Muscle of leg (tissue), 11 donors: Measurements from ENCODE around the gene MBLAC2. TPM values are rescaled to one million over a fixed set of nuclear protein-coding genes. Genes with fewer than 3 reads are reported as not detected.

Experiments used
- DNase-seq: peaks from one replicate; pipeline ENCODE4 v3.0.0; 2013
- H3K27ac ChIP-seq: one replicate; pipeline ENCODE4 v1.5.1; 2013; ENCODE audit warnings: mild to moderate bottlenecking, low read length, control low read depth
- H3K27me3 ChIP-seq: one replicate; pipeline ENCODE4 v1.6.1; 2013; ENCODE audit warnings: low read length; ENCODE audit not compliant: control insufficient read depth, insufficient read depth
- H3K36me3 ChIP-seq: one replicate; pipeline ENCODE4 v1.6.1; 2013; ENCODE audit warnings: low read length; ENCODE audit not compliant: control insufficient read depth, insufficient read depth
- H3K4me1 ChIP-seq: one replicate; pipeline ENCODE4 v1.6.1; 2013; ENCODE audit warnings: low read length; ENCODE audit not compliant: control insufficient read depth, insufficient read depth
- H3K4me3 ChIP-seq: one replicate; pipeline ENCODE4 v1.5.1; 2013; ENCODE audit warnings: low read length, control low read depth
- H3K9me3 ChIP-seq: replicated peaks from 2 replicates; pipeline ENCODE4 v1.6.1; 2013; ENCODE audit warnings: low read depth, low read length; ENCODE audit not compliant: control insufficient read depth
- WGBS: methylation state at CpG from one replicate; pipeline ENCODE4 v1.1.5; 2013; ENCODE audit warnings: missing lambda C conversion rate; ENCODE audit not compliant: insufficient coverage; 5-methylcytosine and 5-hydroxymethylcytosine counted together
- polyA plus RNA-seq, 8 donors: library from polyadenylated mRNA; unstranded; fragments of 120-200 nt; gene quantifications; one replicate each; pipeline versions ENCODE4 v1.2.1 to v1.2.3, GENCODE V29; 2013; ENCODE audit warnings: inconsistent platforms in 1 of 8, low replicate concordance in 1 of 8; ENCODE audit not compliant: insufficient read length in 8 of 8, insufficient read depth in 1 of 8
- total RNA-seq: library from RNA; stranded (reverse); fragments of 120-200 nt; gene quantifications from one replicate; pipeline ENCODE4 v1.2.4, GENCODE V29; 2013

The MBLAC2 gene
- total and polyA plus RNA-seq, 9 donors: 3.1 to 6.4 (median 4.8) TPM

DNA sequence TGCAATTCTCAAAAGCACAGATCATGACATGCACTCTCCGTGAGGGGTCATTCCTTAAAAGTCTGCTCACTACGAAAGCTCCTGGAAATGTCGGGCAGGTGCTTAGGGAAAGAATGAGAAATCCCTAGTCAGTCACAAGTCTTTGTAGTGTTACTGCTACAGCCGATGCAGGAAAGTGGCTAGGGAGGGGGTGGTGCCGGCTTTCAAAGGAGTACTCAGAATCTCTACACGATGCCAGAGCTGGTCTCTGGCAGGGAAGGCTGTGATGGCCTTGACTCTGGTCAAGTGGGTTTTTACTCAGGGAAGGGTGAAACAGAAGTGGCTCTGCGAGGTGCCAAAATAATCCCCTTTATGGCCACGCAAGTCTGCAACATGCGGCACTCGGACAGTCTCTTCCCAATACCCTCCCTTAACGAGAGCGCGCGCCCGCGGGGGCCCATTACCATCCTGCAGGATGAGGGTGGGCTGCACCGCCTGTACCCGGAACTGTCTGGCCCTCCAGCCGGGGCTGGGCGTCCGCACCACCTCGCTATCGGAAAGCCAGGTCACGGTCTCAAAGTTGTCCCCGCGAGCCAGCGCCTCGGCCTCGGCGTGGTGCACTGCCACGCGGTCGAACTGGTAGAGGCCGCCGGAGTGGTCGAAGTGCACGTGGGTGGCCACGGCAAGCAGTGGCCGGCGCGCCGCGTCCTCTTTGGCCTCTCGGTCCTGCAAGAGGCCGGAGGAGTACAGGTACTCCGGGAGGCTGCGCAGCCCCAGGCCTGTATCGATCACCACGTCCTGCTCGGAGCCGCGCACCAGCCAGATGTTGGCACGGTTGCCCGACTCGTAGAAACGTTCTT is 956 bp downstream of the MBLAC2 start:
- Histone ChIP-seq H3K27ac (peak overlapping the region; percentile 82), H3K4me3 (peak overlapping the region; percentile 93), H3K4me1 (peaks cover 10% of the 10 kb centered on the region), H3K36me3 (no peaks in the 10 kb centered on the region), H3K9me3 (peaks cover 3% of the 10 kb centered on the region), H3K27me3 (no peaks in the 10 kb centered on the region)
- WGBS: under 1% methylated on average over 55 of the region's 56 CpGs
- peak; percentile 34 for DNase-seq

DNA sequence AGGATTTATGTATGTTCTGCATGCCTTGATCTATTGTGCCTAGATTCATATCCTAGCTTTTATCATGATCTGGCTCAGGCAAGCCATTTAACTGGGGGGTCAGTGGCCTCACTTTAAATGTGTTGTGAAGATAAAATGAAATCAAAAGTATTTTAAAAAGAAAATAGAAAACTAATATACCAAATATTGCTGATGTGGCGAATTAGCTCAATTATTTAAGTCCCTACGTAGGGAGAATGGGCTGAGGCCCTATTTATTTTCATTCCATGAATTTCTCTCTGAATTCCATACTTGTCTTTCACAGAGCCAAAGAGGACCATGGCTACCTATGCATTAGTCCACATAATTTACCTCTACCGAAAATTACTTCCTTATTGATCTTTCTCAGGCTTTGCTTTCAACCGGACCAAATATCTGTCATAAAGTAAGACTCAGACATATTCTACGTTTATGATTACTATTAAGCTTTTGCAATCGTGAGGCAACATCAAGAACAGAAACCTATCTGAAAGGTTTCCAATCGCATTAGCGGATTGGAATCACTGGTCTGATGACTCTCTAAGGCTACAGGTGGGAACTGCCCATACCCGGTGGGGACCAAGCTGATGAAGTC is 1.7 kb downstream of the MBLAC2 start:
- Histone ChIP-seq H3K27me3 (no peaks in the 10 kb centered on the region), H3K36me3 (no peaks in the 10 kb centered on the region), H3K4me1 (peaks cover 10% of the 10 kb centered on the region), H3K27ac (no peak overlapping the region), H3K4me3 (peak overlapping the region; percentile 93), H3K9me3 (peaks cover 3% of the 10 kb centered on the region)
- no peak for DNase-seq
- 8% methylated on average over 2 of the region's 9 CpGs for WGBS

DNA sequence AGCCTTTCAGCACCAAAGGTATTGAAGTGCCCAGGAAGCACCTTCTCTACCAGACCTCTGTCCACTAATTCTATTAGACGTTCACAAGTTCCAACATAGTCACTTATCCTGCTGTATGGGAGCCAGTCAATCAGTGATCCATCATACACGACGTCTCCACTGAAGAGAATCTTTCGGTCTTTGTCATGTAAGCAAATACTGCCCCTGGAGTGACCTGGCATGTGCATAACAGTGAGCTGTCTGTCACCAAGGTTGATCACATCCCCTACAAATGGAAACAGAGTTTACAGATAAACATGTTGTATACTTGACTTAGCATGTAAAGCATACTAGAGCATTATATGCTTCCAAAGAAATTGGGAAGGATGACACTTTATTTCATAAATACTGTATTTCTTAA is 13.3 kb downstream of the MBLAC2 start:
- Histone ChIP-seq H3K4me3 (no peak overlapping the region), H3K27ac (no peak overlapping the region), H3K4me1 (no peaks in the 10 kb centered on the region), H3K36me3 (no peaks in the 10 kb centered on the region), H3K27me3 (no peaks in the 10 kb centered on the region), H3K9me3 (no peaks in the 10 kb centered on the region)
- 44% methylated on average over 1 of the region's 4 CpGs for WGBS
- DNase-seq: no peak

DNA sequence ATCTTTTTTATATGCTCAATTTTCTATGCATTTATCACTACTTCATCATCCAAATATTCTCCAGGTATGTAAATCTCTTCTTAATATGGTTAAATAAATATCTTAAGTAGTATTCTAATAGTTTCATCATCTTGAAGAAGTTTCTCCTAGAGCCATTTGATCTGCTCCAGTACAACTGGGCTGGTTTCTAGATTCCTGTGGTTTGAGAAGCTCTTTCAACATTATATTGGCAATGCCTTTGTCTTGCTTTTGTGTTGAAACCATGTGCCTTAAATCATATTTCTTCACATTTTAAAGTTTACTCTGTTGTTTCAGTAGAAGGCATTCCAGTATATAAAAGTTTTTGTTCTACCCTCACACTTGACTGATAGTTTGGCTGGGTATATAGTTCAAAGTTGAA is 27.6 kb downstream of the MBLAC2 start:
- H3K9me3 ChIP-seq: peaks cover 5% of the 10 kb centered on the region
- no peaks in the 10 kb centered on the region for H3K4me1 ChIP-seq
- no peaks in the 10 kb centered on the region for H3K36me3 ChIP-seq
- no peaks in the 10 kb centered on the region for H3K27me3 ChIP-seq
- DNase-seq: no peak
- no peak overlapping the region for H3K4me3 ChIP-seq
- no peak overlapping the region for H3K27ac ChIP-seq

DNA sequence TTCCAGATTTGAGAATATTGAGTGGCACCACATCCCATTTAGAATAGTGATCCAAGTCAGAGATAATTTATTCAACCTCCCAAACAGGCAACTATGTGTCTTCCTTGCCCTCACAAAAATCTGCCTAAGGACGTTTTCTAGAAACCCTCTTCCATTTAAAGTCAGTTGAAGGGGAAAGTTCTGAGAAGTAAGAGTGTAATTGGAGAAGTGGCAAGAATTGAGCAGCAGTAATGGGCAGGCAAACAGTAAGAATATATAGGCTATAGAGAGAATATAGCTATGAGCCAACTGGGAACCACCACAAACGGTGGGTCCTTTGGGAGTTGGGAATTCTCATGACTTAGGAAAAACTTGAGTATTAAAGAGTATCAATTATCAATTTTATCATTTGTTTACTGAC is 33.9 kb downstream of the MBLAC2 start:
- H3K27me3 ChIP-seq: no peaks in the 10 kb centered on the region
- no CpG with 5 or more reads among the region's 2 CpGs for whole genome bisulfite sequencing
- H3K4me3 ChIP-seq: no peak overlapping the region
- no peaks in the 10 kb centered on the region for H3K4me1 ChIP-seq
- no peaks in the 10 kb centered on the region for H3K9me3 ChIP-seq
- DNase-seq: no peak
- no peaks in the 10 kb centered on the region for H3K36me3 ChIP-seq
- no peak overlapping the region for H3K27ac ChIP-seq

DNA sequence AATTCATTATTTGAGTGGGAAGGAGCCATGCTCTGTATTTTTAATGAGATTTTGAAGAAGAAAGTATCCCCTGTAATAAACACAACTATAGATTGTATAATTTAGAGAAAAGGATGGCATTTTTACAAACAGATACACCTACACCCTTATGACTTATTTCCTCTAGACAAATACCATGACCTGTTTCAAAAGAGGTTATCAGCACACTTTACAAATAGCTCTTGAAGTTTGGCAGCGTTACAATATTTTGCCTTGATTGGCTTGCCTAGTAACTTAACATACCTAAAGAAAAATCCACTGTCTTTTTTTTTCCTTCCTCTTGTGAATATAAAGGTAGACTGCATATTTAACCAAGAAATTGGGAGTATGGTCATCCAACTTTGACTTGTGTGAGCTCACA is 36.5 kb downstream of the MBLAC2 start:
- Histone ChIP-seq H3K4me3 (no peak overlapping the region), H3K36me3 (no peaks in the 10 kb centered on the region), H3K4me1 (no peaks in the 10 kb centered on the region), H3K27me3 (no peaks in the 10 kb centered on the region), H3K27ac (no peak overlapping the region), H3K9me3 (no peaks in the 10 kb centered on the region)
- no CpG with 5 or more reads among the region's 1 CpG for WGBS
- no peak for DNase-seq

DNA sequence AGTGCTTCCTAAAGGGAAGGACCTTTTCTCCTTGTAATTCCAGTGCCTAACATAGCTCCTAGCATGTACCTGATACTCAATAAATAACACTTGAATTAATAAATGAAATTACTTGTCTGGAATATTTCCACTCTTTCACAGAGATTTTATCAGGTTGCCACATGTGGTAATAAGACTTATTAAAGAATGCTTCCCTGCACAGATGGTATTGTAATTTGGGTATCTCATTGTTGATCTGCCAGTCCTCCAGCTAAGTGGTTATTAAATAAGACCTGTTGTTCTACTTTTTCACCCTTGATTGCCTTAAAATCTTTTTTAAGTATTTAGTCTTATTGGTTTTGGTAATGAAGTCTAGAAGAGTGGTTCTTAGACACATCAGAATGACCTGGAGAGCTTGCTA is 36.9 kb downstream of the MBLAC2 start:
- no peak for DNase-seq
- Histone ChIP-seq H3K36me3 (no peaks in the 10 kb centered on the region), H3K4me3 (no peak overlapping the region)

DNA sequence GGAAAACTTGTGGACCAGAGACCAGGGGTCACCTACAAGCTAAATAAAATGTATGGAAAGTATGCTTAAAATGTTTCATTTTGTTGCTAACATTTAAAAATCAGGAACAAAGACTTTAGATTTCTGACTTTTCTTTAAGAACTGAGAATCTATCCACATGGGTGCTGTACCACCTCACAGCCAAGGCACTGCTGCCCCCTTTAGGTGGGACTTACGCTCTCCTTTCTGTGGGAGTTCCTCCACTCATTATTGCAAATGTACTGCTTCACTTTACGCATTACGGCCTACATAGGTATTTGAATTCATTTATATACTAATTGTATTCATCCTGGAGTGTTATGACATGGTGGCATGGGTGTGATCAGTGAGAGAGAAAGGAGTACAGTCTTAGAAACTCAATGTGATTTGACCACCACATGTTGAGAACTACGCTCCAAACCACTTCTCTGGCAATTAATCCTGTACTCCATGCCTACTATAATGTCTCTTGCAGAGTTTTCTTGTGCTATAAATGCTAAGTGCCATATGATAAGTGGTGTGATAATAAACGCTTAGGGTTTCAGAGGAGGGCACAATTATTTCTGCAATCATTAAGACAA is 40.4 kb downstream of the MBLAC2 start:
- no peak overlapping the region for H3K27ac ChIP-seq
- H3K36me3 ChIP-seq: no peaks in the 10 kb centered on the region
- peak; percentile 41 for DNase-seq
- H3K27me3 ChIP-seq: no peaks in the 10 kb centered on the region
- WGBS: no CpG with 5 or more reads among the region's 5 CpGs
- H3K4me1 ChIP-seq: no peaks in the 10 kb centered on the region
- H3K9me3 ChIP-seq: no peaks in the 10 kb centered on the region
- H3K4me3 ChIP-seq: no peak overlapping the region

More for the DNA sequence above, 36.9 kb downstream of the MBLAC2 start:
- H3K4me1 ChIP-seq: no peaks in the 10 kb centered on the region
- no peaks in the 10 kb centered on the region for H3K9me3 ChIP-seq
- H3K27me3 ChIP-seq: no peaks in the 10 kb centered on the region
- no peak overlapping the region for H3K27ac ChIP-seq

DNA sequence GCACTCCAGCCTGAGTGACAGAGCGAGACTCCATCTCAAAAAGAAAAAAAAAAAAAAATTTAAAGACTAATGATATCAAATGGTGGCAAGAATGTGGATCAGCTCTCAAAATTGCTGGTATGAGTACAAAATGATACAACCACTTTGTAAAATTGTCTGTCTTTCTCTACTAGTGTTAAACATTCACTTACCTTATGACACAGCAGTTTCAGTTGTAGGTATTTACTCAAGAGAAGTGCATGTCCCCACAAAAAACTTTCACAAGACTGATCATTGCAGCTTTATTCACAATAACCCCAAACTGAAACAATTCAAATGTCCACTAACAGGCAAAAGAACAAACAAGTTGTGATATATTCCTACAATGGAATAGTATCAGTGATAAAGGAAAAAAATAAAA is 50.3 kb downstream of the MBLAC2 start:
- Histone ChIP-seq H3K9me3 (no peaks in the 10 kb centered on the region), H3K4me1 (no peaks in the 10 kb centered on the region), H3K27ac (no peak overlapping the region), H3K4me3 (no peak overlapping the region), H3K36me3 (no peaks in the 10 kb centered on the region), H3K27me3 (no peaks in the 10 kb centered on the region)
- no peak for DNase-seq
- WGBS: no CpG with 5 or more reads among the region's 1 CpG

DNA sequence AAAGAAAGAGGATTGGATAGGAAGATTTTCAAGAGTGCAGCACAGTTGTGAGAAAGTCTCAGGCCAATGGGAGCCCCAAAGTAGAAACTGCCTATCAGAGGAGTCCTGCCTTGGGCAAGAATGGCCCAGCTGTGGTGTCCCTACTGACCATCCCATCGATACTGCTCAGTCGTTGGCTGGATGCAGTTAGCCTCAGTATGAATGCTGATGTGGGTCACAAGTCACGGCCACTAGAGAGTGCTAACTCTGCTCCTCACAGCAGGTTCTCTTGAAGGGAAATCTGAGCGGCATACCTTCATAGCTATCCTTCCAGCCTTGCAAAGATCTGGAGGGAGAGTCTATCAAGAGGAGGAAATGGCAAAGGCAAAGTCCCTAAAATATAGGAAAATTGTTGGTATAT is 53.4 kb downstream of the MBLAC2 start:
- Histone ChIP-seq H3K4me3 (no peak overlapping the region), H3K27me3 (no peaks in the 10 kb centered on the region), H3K9me3 (no peaks in the 10 kb centered on the region), H3K4me1 (no peaks in the 10 kb centered on the region), H3K36me3 (no peaks in the 10 kb centered on the region), H3K27ac (no peak overlapping the region)
- no CpG with 5 or more reads among the region's 4 CpGs for WGBS
- no peak for DNase-seq
